Measurements from ENCODE around the gene MGMT.

The MGMT gene

DNA sequence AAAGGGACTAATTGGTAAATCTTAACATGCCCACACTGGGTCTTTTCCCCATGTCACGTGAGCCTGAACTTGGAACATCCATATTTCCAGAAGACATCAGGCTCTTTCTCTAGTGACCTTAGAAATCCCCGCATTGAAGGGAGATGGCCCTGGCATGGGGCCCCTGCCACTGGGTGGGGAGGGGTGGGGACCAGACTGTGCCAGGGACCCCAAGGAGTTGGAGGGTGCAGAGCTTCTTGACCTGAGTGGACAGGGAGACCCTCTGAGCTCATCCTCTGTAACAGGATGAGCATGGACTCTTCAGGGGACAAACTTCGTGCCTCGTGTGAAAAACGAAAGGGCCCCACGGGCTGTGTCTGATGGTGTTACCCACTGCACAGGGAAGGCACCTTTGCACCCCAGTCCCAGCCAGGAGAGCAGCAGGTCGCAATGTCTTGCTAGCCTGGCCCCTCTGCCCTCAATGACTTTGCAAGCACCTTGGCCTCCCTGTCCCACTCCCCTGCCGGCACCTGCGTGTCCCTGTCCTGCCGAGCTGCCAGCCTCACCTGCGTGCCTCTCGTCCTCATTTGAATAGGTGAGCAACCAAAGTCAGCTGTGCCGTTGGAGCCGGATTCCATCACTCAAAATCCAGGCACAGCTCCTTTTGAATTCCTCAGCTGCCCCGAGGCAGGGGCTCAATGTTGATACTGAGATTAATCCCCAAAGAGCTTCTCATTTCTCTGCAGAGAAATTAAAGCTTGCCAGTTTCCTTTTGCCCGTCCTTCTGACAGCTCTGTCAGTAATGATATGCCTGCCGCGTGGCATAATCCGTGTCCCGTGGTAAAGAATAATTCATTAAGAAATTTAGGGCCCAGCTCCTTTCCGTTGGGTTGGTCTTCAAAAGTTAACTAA lies 262.1 kb downstream of the MGMT start:
- no peak overlapping the region for H3K27ac Mint-ChIP-seq (ENCODE audit: low read depth)
- no peaks in the 10 kb centered on the region for H3K27me3 Mint-ChIP-seq
- ATAC-seq (replicated peaks; ENCODE audit: extremely low read depth, poor library complexity, severe bottlenecking) (no peak), DNase-seq (ENCODE audit: low spot score in 2 of 2) (no peak)
- no peaks in the 10 kb centered on the region for H3K9me3 Mint-ChIP-seq
- H3K4me1 Mint-ChIP-seq: no peaks in the 10 kb centered on the region
- no peak overlapping the region for H3K4me3 Mint-ChIP-seq
- peaks cover 2% of the 10 kb centered on the region for H3K36me3 Mint-ChIP-seq (ENCODE audit: insufficient read depth)

- Mint-ChIP-seq H3K27ac (ENCODE audit: low read depth) (no peak overlapping the region), H3K4me3 (no peak overlapping the region), H3K27me3 (no peaks in the 10 kb centered on the region), H3K9me3 (no peaks in the 10 kb centered on the region), H3K36me3 (ENCODE audit: insufficient read depth) (peaks cover 2% of the 10 kb centered on the region), H3K4me1 (no peaks in the 10 kb centered on the region)
- DNase-seq (ENCODE audit: low spot score in 2 of 2) (no peak), ATAC-seq (replicated peaks; ENCODE audit: extremely low read depth, poor library complexity, severe bottlenecking) (no peak)
Measured at GRCh38 chr10:129730272-129730992, 263.4 kb downstream of the MGMT start.

DNA sequence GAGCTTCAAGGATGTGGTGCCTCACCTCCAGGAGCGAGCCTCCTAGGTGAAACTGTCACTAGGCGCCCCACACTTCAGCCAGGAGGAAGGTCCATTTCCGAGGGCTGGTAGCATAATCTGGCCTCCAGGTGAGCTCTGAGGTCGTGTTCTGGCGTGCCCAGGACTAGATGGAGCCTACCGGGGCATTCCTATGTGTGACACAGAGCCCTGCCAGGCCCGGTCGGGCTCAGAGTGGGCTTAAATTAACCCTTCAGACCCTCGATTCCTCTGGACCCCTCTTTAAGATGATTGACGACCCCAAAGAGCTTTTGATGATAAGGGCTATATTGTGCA lies 263.9 kb downstream of the MGMT start:
- Mint-ChIP-seq H3K4me3 (no peak overlapping the region), H3K9me3 (no peaks in the 10 kb centered on the region), H3K4me1 (no peaks in the 10 kb centered on the region), H3K36me3 (ENCODE audit: insufficient read depth) (peaks cover 2% of the 10 kb centered on the region), H3K27me3 (no peaks in the 10 kb centered on the region), H3K27ac (ENCODE audit: low read depth) (no peak overlapping the region)
- ATAC-seq (replicated peaks; ENCODE audit: extremely low read depth, poor library complexity, severe bottlenecking) (no peak), DNase-seq (ENCODE audit: low spot score in 2 of 2) (no peak)

GRCh38 chr10:129740532-129741279 lies 273.7 kb downstream of the MGMT start:
- ATAC-seq (replicated peaks; ENCODE audit: extremely low read depth, poor library complexity, severe bottlenecking): no peak
- H3K36me3 Mint-ChIP-seq (ENCODE audit: insufficient read depth): peaks cover 2% of the 10 kb centered on the region

DNA sequence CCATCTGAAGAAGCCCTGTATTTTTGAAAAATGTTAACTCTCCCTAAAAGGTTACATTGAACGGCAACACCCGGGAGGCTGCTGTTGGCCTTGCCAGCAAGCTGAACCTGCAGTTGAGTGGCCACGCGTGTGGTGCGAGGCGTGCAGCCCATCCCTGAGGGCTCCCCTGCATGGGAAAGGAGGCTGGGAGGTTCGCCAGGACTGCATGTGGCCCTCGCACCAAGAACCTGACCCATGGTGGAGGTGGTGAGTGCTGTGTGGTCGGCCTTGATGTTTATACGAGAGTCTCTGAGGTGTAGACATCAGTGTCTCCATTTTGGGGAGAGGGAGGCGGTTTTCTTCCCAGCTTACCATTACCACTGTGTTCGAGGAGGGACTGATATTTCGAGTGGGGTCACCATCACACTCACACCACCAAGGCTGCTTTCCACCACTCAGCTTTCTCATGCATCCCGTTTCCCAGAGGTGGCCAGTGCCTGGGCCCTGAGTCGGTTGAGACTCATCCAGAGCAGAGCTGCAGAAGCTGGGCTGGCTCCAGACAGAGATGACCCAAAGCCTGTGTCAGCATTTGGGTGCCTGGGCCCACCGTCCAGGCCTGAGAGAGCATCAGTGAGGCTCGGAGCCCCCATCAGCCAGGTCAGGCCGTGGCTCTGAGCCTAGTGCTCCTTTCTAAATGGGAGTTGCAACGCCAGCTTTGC lies 274.4 kb downstream of the MGMT start:
- Mint-ChIP-seq H3K9me3 (peaks cover under 1% of the 10 kb centered on the region), H3K4me1 (peaks cover 8% of the 10 kb centered on the region), H3K27me3 (no peaks in the 10 kb centered on the region), H3K4me3 (no peak overlapping the region), H3K36me3 (ENCODE audit: insufficient read depth) (peaks cover 2% of the 10 kb centered on the region), H3K27ac (ENCODE audit: low read depth) (no peak overlapping the region)
- ATAC-seq (replicated peaks; ENCODE audit: extremely low read depth, poor library complexity, severe bottlenecking) (no peak), DNase-seq (ENCODE audit: low spot score in 2 of 2) (no peak)

More at GRCh38 chr10:129740532-129741279, 273.7 kb downstream of the MGMT start:
- H3K27ac Mint-ChIP-seq (ENCODE audit: low read depth): no peak overlapping the region
- H3K4me3 Mint-ChIP-seq: no peak overlapping the region
- no peaks in the 10 kb centered on the region for H3K27me3 Mint-ChIP-seq
- peaks cover 8% of the 10 kb centered on the region for H3K4me1 Mint-ChIP-seq
- no peaks in the 10 kb centered on the region for H3K9me3 Mint-ChIP-seq
- DNase-seq (ENCODE audit: low spot score in 2 of 2): no peak

DNA sequence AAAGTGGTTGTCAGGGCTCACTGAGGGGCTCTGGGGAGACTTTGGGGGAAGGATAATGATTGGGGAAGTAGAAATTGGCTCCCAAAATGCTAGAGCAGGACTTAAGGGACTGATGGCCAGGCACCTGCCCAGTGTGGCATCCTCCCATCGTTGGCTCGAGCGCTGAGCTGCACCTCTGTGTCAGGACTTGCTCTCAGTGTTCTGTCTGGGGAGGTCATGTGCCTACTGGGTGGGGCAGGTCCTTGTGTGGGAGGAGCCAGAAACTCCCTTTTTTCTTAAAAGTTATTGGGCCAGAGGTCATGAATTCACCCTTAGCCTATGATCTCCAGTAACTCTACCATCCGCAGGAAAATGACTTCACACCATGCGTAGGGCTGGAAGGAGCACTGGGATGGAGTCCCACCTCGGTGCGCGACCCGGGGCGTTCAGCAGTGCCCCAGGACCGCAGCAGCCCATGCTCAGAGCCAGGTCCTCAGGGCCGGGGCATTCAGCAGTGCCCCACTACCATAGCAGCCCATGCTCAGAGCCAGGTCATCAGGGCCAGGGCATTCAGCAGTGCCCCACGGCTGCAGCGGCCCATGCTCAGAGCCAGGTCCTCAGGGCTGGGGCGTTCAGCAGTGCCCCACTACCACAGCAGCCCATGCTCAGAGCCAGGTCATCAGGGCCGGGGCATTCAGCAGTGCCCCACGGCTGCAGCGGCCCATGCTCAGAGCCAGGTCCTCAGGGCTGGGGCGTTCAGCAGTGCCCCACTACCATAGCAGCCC lies 275.1 kb downstream of the MGMT start:
- ATAC-seq (replicated peaks; ENCODE audit: extremely low read depth, poor library complexity, severe bottlenecking): no peak
- peak in 1 of 2 donors; percentile 8 for DNase-seq (ENCODE audit: low spot score in 2 of 2)
- H3K4me3 Mint-ChIP-seq: no peak overlapping the region
- H3K9me3 Mint-ChIP-seq: peaks cover 8% of the 10 kb centered on the region
- peaks cover 8% of the 10 kb centered on the region for H3K4me1 Mint-ChIP-seq
- no peak overlapping the region for H3K27ac Mint-ChIP-seq (ENCODE audit: low read depth)
- no peaks in the 10 kb centered on the region for H3K27me3 Mint-ChIP-seq
- peaks cover 2% of the 10 kb centered on the region for H3K36me3 Mint-ChIP-seq (ENCODE audit: insufficient read depth)

GRCh38 chr10:129742742-129743550 lies 275.9 kb downstream of the MGMT start:
- Mint-ChIP-seq H3K36me3 (ENCODE audit: insufficient read depth) (peaks cover 2% of the 10 kb centered on the region), H3K4me1 (peaks cover 8% of the 10 kb centered on the region), H3K27me3 (no peaks in the 10 kb centered on the region), H3K4me3 (no peak overlapping the region), H3K9me3 (peaks cover 12% of the 10 kb centered on the region), H3K27ac (ENCODE audit: low read depth) (no peak overlapping the region)
- DNase-seq (ENCODE audit: low spot score in 2 of 2) (no peak), ATAC-seq (replicated peaks; ENCODE audit: extremely low read depth, poor library complexity, severe bottlenecking) (no peak)

DNA sequence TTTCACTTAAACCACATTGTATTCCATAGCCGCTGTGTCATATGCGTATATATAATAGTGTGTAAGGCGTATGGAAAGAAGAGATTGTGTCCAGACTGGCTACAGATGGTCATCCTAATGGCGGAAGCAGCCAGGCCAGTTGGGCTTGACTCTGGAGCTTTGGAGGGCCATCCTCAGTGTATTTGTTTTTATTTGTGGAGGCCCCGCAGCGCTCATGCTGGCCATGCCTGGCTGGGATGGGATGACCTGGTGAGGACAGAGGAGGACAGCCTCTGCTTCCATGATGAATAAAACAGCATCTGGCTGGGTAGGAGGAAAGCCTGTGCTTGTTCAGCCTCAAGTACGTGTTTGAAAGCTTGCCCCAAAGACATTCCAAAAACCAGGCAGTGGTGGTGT lies 276.7 kb downstream of the MGMT start:
- Mint-ChIP-seq H3K36me3 (ENCODE audit: insufficient read depth) (peaks cover 2% of the 10 kb centered on the region), H3K27ac (ENCODE audit: low read depth) (no peak overlapping the region), H3K9me3 (peaks cover 20% of the 10 kb centered on the region), H3K4me3 (no peak overlapping the region), H3K4me1 (peaks cover 12% of the 10 kb centered on the region), H3K27me3 (no peaks in the 10 kb centered on the region)
- no peak for ATAC-seq (replicated peaks; ENCODE audit: extremely low read depth, poor library complexity, severe bottlenecking)
- no peak for DNase-seq (ENCODE audit: low spot score in 2 of 2)

DNA sequence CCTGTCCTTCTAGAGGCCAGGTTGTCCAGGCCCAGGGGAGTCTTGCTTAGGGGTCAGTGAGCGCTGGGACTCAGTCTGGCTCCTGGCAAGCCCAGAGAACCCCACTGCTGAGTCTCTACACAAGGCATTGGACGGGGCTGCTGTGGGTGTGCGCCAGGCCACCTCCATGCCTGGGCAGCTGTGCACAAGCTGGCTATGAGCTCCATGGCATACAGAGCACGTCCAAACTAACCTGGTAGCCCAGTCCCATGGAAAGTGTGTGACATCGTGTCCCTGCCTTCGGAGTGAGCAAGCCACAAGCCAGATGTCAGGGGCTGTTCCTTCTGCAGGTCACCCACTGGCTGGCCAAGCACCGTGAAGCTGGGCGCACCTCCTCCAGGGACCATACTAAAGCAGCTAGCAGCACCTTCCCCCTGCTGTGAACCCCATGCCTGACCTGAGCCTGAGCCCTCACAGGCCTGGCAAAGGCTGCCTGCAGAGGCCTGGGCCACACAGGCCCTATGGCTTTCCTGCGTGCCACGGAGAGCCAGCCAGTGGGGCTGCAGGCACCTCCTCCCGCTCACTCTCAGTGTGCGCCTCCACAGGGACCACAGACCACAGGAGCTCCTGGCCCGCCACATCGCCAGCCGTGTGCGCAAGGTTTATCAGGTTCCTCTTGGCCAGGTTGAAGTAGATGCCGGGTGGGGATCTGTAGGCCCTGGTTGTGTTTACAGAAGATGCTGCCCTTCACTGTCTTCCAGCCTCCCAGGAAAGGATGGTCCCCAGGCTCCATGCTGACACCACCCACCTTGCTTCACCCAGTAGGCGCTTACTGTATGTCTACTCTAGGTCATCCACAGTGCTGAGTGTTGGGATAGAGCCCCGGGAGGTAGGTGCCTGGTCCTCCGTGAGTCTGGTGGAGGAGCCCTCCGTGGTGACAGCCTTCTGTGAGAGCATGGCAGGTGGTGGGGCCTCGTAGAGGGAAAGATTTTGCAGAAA lies 277.4 kb downstream of the MGMT start:
- no peak overlapping the region for H3K4me3 Mint-ChIP-seq
- peak in 1 of 2 donors; percentile 8 for DNase-seq (ENCODE audit: low spot score in 2 of 2)
- no peaks in the 10 kb centered on the region for H3K27me3 Mint-ChIP-seq
- H3K27ac Mint-ChIP-seq (ENCODE audit: low read depth): no peak overlapping the region
- H3K4me1 Mint-ChIP-seq: peaks cover 12% of the 10 kb centered on the region
- peaks cover 26% of the 10 kb centered on the region for H3K9me3 Mint-ChIP-seq
- no peak for ATAC-seq (replicated peaks; ENCODE audit: extremely low read depth, poor library complexity, severe bottlenecking)
- H3K36me3 Mint-ChIP-seq (ENCODE audit: insufficient read depth): peaks cover under 1% of the 10 kb centered on the region

DNA sequence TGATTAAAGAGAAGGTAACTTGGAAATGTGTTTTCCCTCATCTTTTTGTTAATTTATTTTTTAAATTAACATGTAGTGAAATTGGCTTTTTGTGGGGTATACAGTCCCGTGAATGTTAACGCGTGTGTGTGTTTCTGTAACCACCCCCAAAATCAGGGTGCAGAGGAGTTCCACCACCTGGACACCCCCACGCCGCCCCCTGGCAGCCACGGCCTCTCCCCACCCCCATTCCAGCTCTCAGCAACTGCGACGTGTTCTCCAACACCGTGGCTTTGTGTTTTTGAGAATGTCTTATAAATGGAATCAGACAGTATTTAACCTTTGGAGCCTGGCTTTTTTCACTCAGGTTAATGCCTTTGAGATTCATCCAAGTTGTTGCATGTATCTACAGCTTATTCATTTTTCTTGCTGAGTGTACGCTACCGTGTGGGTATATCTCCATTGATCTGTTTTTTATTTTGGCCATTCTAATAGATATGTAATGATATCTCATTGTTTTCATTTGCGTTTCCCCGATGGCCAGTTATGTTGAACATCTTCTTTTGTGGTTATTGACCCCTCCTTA lies 278.2 kb downstream of the MGMT start:
- Mint-ChIP-seq H3K4me3 (no peak overlapping the region), H3K4me1 (peaks cover 6% of the 10 kb centered on the region), H3K27me3 (no peaks in the 10 kb centered on the region), H3K27ac (ENCODE audit: low read depth) (no peak overlapping the region), H3K9me3 (peaks cover 27% of the 10 kb centered on the region), H3K36me3 (ENCODE audit: insufficient read depth) (no peaks in the 10 kb centered on the region)
- ATAC-seq (replicated peaks; ENCODE audit: extremely low read depth, poor library complexity, severe bottlenecking) (no peak), DNase-seq (ENCODE audit: low spot score in 2 of 2) (no peak)
